HG03066 (cell line): Measurements from ENCODE around the gene PDLIM3.
"Not testable (repeated sequence)": the region's sequence is repeated elsewhere in the genome, so short reads cannot be mapped to it uniquely, and the experiment has no call there.

Experiments
- ATAC-seq: cut with Tn5 transposase; IDR thresholded peaks from one replicate; pipeline ENCODE4 v1.9.1; 2021; ENCODE audit warnings: low read depth; ENCODE audit not compliant: unreplicated experiment

PDLIM3 gene

DNA sequence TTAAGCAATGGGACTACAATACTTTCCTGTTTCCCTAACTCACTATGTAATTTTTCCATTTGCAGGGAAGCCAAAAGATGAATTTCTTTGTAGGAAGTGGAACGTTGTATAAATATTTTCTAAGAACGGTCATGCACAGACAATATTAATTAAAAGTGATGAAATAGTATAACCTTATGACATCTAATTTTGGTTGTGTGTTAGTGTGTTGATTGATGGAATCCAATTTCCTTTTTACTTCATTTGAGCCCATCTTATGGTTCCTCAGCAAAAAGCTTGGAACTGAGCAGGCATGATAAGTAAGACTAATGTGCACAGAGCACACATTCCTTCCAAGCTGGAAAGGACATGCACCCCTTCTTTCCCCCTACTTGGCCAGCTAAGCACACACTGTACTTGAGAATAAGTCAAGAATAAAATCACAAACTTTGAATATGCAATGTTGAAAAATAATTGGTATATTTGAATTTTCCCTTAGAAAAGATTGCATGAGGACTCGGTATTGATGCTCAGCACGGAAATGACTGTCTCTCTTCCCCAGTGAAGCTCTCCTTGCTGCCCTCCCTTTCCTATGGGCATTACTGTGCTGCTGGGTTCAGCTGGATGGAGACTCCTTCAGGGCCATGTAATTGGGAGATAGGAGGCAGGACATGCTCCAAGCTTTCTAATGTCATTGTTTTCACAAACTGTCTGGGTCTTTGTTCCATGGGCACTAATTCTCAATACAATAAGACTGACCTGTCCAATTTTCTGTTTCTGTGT lies 19.2 kb upstream of the PDLIM3 start:
- ATAC-seq: no peak

DNA sequence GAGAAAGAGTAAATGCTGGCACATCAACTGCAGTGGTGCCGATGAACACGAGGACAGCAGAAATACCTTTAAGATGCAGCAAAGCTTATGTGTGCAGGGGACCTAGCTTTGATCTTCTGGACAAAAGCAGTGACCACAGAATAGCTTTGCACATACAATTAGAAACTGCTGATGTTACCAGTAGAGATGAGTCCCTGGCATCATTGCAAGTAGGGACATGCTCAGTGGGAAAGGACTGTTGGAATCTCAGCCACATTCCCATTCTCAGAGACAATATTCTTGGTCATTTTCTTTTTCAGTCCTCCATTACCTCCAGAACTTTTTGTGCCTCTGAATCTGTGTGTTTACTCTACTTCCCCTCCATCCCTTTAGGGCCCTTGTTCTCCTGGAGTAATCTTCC lies 16.9 kb upstream of the PDLIM3 start:
- no peak for ATAC-seq

DNA sequence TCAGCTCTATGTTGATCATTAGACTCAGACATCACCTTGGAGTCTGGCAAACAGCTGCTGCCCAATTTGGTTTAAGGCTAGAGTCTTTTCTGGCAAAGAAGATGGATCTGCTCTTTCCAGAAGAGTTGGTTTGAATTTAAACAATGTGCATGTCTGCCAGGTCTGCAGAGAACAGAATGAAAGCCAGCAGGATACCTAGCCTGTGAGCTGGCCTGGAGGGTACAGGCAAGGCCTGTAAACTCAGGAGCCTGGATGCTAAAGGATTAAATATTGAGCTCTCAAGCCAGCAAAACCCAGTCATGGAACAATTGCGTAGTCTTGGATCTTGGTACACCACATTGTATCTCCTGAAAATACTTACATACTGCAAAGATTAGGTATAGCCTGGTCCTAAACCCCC lies 15.6 kb upstream of the PDLIM3 start:
- no peak for ATAC-seq

DNA sequence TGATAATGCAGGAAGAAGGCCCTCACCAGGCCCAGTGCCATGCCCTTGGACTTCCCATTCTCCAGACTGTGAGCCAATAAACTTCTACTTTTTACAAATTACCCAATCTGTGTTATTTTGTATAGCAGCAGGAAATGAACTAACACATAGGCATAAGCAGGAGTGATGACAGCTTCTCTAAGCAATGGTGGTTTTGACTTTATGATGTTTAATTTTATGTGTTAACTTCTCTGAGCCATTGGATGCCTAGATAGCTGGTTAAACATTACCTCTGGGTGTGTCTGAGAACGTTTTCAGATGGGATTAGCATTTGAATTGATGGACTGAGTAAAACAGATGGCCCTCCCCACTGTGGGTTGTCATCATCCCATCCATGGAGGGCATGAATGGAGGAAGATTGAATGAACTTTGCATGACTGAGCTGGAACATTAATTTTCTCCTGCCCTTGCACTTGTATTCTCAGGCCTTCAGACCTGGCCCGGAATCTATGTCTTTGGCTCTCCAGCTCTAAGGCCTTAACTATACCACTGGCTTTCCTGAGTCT lies 13.9 kb upstream of the PDLIM3 start:
- no peak for ATAC-seq

DNA sequence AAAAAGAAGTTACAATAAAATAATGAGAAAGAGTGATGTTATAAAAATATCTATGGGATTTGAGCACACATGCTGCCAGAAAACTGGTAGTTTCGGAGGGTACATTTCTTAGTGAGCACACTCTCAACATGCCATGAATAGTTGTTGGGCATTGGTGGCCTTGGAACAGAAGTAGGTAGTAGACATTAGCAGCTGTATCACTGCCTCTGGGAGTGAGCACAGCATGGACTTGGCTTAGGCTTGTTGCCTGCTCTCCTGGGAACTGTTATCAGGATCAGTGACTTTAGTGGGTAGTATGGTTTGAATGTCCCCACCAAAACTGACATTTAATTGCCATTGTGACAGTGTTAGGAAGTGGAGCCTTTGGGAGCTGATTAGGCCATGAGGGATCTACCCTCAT lies 13.3 kb upstream of the PDLIM3 start:
- no peak for ATAC-seq

DNA sequence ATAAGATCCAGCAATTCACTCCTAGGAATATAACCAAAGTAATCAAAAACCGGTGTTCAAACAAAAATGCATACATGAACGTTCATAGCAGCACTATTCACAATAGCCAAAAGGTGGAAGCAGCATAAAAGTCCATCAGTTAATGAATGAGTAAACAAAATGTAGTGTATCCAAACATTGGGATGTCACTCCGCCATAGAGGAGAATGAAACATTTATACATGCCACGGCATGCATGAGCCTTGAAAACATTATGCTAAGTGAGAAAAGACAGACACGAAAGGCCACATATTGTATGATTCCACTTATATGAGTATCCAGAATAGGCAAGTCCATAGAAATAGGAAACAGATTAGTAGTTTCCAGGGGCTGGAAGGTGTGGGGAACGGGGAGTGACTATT lies 11.0 kb upstream of the PDLIM3 start:
- no peak for ATAC-seq

DNA sequence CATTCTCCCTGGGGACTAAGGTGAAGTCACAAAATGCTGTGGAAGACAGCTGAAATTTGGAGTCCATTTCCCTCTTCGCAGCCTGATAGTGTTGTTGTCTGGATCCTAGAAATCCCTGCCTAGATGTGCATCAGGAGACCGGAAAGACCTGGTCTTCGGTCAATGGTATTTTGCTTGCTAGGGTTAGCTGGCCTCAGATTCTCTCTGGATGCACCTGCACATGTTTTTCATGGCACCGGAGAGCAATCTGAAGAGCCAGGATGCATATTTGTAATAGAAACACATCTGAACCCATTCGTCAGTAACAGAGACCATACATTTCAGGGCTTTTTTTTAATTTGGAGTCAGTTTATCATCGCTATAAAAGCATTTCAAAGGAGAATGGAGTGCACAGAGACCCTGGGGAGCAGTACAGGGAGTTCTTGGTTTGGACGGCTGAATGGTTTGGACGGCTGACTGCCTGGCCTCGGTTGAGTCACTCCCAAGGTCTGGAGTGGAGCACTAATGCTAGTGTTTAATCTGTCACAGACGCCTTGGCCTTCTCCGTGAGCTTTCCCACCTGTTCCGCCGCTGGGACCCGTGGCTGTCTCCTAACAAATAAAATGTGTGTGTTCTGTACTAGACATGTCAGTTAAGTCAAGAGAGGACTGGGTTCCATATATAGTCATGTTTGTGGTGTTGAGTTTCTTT lies 7.5 kb upstream of the PDLIM3 start:
- no peak for ATAC-seq

DNA sequence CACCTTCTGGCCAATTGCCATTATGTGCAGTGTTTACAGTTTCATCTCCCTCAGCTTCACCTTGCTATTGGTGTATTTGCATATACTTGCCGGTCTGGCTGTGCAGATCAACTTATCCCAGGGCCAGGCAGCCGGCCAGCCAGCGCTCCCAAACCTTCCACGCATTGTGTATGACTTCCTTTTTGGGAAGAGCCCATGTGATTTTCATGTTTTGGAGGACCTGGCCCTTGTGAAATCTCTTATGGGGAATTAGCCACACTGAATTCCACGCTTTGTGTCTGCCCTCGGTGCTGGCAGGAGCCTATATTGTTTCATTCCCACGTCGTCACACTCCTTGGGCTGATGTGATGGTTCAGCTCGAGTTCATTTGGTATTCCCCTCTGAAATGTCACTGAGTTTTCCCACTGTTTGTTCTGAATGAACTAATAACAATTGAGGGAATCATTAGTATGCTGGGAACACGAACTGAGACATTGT lies 6.0 kb upstream of the PDLIM3 start:
- no peak for ATAC-seq

DNA sequence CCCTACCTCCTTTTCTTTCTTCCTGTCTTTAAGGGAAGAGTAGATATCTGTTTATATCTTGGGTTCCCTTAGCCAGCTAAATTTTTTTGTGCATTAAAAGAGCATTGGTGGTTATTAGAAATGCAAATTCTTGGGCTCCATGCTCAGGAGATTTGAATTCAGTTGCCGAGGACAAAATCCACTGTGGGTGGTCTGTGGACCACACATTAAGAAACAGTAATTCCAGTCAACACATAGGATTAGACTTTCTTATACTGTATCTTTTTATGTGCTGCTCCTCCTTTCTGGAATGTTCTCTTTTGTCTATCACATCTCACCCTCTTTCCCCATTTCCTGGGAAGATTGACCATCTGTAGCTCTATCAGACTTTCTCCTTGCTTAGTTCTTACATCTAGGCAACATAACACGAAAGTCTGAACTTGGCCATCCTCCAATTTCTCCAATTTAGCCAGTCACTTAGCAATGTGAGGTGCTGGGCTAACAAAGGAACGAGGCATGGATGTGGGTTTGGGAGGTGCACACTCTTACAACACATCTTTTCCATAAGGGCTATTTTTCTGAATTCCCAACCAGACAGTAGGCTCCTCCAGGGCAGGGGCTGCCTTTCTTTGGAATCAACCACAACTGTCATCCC lies 5.3 kb upstream of the PDLIM3 start:
- ATAC-seq: no peak

DNA sequence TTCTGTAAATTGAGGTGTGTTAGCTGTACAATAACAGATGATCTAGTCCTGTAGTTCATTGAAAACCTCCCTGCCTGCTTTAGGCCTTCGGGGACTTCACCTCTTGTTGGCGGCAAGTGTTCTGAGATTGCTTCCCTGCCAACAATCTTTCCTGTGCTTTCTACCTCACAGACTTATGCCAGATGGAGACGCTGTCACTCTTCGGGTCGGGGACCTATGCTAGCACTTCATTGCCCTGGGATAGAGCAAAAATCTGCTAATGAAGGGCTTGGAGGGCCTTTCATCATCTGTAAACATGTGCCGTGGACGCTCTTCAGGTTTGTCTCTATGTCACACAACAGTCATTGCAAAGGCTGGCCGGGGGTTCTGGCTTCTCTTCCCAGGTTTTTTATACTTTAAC lies 4.7 kb upstream of the PDLIM3 start:
- ATAC-seq: no peak

DNA sequence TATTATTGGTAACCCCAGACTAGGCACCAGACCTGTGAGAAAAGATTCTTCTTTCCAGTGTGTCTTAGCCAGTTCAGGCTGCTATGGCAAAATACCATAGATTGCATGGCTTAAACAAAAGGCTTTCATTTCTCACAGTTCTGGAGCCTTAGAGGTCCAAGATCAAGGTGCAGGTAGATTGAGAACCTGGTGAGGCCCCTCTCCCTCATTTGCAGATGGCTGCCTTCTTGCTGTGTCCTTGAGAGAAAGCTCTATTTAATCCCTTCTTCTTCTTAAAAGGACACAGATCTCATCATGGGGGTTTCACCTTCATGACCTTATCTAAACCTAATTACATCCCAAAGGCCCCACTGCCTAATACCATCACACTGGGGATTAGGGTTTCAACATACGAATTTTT lies 3.5 kb upstream of the PDLIM3 start:
- no peak for ATAC-seq

DNA sequence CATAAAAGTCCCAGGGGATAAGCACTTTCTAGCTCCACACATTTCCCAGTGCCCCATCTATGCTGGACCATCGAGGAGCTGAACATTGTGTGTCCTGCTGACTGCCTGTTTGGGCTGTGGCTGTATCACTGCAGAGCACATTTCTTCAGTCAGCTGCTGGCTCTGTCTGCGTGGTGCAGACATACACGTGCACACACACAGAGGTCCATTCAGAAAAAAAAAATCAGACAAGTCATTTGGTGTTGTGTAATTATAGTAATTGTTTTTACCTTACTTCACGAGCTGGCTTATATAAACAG lies 1.1 kb upstream of the PDLIM3 start:
- no peak for ATAC-seq

DNA sequence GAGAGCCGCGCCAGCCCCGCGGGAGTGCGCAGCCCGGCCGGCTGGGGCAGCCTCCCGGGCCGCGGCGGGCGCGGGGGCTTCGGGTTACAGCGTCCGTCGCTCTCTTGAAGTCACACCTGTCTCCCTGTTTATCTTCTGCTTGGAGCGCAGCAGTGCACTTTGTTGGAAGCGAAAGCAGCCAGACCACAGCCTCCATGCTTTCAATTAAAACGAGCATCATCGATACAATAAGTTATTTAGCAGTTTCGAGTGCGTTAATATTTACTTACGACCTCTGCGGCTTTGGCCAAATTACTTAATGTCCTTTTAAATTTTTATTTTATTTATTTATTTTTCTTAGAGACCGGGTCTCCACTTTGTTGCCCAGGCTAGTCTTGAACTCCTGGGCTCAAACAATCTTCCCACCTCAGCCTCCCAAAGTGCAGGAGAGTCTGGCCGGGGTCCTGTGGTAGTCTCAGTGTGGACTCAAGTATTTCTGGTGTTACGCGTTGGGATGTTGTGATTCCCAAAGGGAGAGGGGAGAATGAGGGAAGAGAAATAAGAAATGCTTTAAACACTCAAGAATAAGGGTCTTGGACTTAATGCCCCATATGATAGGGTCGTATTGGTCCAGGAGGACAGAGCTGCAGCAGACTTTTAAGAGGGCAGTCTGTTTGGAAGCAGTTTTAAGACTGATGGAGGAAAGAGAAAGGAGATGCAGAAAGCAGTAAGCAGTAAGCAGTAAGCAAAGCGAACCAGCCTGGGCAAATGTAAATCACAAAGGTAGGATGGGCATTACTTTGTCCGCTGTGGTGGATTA lies 504 bp upstream of the PDLIM3 start:
- no peak for ATAC-seq

DNA sequence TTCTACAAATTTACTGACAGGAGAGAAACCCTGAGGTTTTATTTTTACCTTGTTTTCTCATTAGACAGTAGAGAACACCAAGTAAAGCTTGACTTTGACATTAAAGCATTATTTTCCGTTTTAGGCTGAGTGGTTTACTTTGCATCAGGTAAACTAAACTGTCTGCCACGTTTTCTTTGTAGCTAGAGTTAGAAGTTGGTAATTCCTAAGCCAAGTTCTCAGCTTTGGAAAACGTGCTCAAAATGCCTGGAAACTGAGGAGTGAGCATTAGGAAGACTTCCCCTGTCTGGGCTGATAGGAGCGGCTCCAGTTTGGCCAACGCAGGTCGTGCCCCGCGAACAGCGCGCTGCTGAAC lies 819 bp downstream of the PDLIM3 start:
- no peak for ATAC-seq

DNA sequence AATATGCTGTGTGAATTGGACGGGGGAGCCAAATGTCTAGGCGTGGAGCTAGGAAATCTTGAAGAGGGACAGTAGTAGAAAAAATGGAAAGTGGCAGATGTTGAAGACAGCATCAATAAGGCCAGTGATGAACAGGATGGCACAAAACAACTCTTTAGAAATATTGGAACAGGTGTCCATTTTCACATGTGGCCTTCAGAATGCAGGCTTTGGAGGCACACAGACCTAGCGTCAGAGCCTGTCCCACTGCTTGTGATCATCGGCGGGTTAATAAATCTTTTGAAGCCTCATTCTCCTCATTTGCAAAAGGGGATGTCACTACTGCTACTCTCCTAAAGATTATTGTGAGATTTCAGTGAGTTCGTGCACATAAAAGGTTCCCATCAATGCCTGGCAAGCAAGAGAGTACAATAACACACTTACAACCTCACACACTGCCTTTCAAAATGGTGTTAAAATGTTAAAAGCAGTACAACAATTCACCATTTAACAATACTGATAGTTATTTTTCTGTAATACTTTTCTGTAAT lies 2.4 kb downstream of the PDLIM3 start:
- no peak for ATAC-seq

DNA sequence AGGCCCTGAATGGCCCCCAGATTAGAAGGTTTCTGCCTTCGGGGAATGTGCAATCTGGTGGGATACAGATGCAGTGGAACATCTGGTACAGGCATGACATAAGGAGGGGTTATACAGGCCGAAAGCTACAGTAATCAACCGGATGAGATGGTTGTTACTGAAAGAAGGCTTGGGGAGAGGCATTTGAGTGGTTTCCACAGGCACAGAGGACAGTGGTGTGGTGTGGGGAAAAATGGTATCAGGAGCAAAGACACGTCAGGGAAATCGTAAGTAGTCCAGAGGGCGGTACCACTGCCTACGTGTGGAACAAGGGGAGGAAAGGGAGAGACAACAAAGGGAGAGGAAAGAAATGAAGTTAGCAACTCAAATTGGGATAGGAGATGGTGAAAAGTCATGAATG lies 3.0 kb downstream of the PDLIM3 start:
- ATAC-seq: no peak

DNA sequence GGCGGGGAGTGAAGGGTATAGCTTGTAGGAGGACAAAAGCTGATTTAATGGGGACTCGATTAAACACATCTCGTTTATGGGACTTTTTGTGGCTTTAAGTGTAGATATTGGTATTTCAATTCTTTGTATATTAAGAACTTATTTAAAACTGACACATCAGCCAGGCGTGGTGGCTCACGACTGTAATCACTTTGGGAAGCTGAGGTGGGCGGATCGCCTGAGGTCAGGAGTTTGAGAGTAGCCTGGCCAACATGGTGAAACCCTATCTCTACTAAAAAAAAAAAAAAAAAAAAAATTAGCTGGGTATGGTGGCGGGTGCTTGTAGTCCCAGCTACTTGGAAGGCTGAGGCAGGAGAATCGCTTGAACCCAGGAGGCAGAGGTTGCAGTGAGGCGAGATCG lies 3.7 kb downstream of the PDLIM3 start:
- ATAC-seq: not testable (repeated sequence)

DNA sequence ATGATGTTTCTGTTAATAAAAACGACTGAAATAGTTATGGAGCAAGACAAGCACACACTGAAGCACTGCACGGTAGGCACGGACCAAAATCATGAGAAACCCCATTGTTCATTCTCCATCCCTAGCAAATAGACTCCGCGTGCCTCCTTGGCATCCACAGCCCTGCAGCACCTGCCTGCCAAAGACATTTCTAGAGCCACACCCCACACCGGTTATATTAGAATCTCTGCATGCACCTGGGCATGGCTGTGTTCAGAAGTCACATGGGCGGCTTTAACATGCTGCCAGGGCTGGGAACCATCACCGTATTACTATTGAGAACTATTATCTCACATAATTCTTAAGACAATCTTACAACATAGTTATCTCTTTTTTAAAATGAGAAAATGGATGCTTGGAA lies 5.9 kb downstream of the PDLIM3 start:
- no peak for ATAC-seq

DNA sequence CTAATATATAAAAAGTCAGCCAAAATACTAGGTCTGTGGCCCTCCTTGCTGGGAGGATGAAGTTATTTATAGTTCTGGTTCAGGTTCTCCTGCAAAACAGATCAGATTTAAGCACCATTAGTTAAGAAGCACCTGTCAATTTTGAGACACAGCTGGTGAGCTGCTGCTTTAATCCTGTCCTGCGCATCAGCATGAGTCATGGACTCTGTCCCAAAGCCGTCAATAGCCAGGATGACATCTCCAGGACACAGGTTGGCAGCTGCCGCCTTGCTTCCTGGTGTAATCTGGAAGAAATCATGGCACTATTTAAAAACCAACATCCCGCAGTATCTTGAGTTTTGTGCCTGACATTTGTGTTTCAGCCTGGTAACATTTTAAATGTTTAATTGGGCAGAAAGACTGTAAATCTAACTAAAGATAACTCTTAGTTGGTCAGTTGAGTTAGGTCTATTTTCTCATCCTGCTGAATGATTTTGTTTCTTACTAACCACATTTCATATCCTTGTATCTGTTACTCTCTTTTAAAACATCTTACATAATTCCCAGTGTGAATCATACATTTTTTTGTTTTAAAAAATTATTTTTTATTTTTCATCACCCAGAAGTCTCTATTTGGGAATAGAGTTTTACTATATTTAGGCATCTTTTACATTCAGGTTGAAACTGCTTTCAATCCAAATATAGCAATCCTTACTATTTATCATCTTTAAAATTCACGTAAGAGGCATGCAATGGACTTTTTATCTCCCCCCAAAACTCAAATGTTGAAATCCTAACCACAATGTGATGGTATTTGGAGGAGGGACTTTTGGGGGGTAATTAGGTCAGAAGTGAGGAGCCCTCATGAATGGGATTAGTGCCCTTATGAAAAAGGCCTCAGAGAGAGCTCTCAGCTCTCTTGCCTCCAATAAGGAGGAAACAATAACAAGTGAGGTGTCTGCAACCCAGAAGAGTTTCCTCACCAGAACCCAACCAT lies 10.1 kb downstream of the PDLIM3 start:
- no peak for ATAC-seq

DNA sequence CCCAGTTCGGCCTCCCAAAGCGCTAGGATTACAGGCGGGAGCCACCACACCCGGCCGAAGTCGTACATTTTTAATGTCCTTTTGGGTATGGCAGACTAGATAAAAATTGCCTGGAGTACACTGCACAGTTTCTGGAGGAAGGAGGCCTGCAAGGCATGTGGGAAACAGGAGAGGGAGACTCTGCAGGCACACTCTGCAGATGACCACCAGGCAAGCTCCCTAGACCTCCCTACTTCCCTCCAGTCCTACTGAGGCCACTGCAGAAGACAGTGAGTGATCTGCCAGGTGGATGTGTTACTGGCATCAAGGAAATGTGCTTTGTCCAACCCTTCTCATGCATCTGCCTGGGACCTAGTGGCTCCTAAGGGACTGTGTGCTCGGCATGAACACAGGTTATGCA lies 11.4 kb downstream of the PDLIM3 start:
- no peak for ATAC-seq
